GM10266 (cell line): Measurements from ENCODE around the gene MED27.

ENCODE experiments used
- DNase-seq: peaks from one replicate; pipeline ENCODE4 v3.0.0; 2012; ENCODE audit errors: extremely low spot score
- CTCF ChIP-seq: IDR thresholded peaks from 2 replicates; pipeline ENCODE4 v1.5.1; 2012; ENCODE audit warnings: mild to moderate bottlenecking, low read depth; ENCODE audit not compliant: control insufficient read depth, insufficient read depth; ENCODE audit errors: missing control alignments

The MED27 gene

GRCh38 chr9:132026932-132027585 lies 52.6 kb downstream of the MED27 start:
- no peak for DNase-seq
- TF ChIP-seq CTCF: no peak

GRCh38 chr9:132025766-132026165 lies 53.9 kb downstream of the MED27 start:
- DNase-seq: no peak

GRCh38 chr9:132024589-132024988 lies 55.1 kb downstream of the MED27 start:
- TF ChIP-seq CTCF: no peak

More at GRCh38 chr9:132025766-132026165, 53.9 kb downstream of the MED27 start:
- TF ChIP-seq CTCF: no peak

GRCh38 chr9:132023419-132024180 lies 56.1 kb downstream of the MED27 start:
- no peak for DNase-seq
- no peak for TF ChIP-seq CTCF

More at GRCh38 chr9:132024589-132024988, 55.1 kb downstream of the MED27 start:
- no peak for DNase-seq

- DNase-seq: no peak
- no peak for TF ChIP-seq CTCF
Measured at GRCh38 chr9:132020820-132021510, 58.7 kb downstream of the MED27 start.

- no peak for TF ChIP-seq CTCF
- no peak for DNase-seq
Measured at GRCh38 chr9:132020272-132020671, 59.4 kb downstream of the MED27 start.
